GM18499 (cell line): ENCODE measurements around the gene RTP3.

Source experiments
- ATAC-seq: cut with Tn5 transposase; IDR thresholded peaks from one replicate; pipeline ENCODE4 v1.9.1; 2021; ENCODE audit warnings: moderate number of reproducible peaks; ENCODE audit not compliant: insufficient read depth, unreplicated experiment

The RTP3 gene

DNA sequence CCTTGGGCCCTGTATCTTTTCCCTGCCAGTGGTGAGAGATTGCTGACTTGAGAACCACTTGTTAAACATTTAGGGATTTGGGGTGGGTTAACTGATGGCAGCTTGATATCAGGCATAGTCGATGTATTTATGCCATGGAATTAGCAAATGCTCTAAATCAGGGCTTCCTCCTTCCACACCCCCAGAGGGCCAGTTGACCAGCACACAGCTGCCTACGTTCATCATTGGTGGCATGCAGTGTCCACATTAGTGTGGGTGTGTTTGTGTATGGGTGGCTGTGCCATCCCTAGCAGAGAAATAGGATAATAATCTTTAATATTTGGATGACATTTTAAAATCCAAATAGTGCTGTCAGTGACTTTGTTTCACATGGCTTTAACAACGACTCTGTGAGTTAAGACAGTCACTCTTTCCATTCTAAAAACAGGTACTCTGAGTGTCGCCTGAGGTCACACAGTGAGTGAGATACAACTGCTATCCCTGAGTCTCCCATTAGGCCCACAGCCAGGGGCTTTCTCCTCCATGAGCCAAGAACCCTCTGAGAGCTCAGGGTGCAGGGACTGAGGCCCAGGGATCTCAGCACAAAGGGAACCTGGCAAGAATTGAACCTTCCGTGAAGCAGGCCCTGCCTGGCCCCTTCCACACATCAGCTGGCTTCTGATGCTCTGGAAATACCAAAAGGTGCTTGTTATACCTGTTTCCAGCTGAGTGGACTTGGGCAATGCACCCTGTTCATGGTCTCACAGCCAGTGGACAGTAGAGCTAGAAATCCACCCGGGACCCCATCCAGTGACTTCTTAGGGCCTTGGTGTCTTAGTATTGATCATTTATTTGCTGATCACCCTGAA, 28.8 kb upstream of the RTP3 start:
- no peak for ATAC-seq

DNA sequence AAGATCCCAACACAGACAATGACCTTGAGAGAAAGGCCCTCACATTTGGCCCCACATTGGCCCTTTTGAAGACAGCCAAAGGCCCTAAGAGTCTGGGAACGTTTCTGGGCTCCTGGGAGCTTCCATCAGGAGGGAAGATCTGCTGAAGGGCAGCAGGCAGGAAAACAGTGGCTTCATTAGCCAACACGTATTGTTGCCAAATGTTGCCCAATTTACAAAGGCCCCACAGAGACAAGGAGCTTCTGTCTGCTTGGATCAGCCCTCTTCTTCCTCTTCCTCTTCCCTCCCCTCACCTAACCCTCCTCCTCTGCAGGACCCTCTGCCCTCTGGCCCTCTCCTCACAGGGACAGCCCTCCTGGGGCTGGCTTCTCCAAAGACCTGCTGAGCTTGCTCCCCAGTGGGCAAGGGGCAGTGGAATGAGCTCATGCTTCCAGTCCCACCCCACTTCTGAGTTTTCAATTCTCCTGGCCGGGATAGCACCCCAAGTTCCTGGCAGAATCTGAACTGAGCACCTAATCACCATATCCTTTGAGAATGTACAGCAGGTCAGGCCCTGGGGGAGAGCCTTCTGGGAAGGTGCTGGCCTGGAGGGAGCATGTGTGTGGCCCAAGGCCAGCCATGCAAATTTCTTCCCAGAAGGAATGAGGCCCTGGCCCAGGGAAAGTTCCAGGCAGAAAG, 28.0 kb upstream of the RTP3 start:
- ATAC-seq: no peak

DNA sequence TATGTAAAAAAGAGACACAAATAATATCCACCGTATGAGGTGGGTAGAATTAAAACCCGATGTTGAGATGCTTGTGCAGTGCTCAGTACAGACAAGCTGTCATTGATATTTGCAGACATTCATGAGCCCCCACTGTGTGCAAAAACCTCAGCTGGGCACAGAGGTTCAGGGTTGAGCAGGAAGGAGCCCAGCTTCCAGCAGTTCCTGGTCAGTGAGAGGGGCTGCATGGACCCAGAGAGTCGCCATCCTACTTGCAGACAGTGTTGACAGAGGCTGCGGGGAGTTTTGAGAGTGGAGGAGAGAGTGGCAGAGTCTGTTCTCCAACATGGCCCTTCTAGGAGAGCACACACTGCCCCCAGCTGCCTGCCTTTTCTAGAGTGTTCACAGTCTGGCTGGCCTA, 26.9 kb upstream of the RTP3 start:
- no peak for ATAC-seq

DNA sequence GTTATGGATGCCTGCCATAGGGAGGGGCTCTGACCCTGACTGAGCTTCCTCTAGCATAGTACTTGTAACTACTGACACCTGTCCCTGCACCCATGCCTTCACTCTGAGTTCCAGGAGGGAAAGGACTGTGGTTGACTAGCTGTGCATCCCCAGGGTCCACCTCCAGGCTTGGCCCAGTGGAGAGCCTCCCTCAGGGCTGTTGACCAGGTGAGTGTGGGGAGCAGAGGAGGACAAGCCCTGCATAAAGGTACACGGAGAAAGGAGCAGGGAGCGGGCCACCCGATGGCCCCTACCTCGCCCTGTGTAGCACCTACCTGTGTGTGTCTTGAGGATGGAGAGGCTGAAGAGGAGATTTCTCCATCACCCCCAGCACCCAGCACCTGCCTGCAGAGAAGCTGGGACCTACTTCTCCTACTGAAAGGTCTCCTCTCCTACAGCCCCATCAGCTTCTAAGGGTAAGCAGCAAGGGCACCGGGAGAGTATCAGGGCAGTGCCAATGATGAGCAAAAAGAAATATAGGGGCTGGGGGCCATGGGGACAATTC, 26.3 kb upstream of the RTP3 start:
- no peak for ATAC-seq

DNA sequence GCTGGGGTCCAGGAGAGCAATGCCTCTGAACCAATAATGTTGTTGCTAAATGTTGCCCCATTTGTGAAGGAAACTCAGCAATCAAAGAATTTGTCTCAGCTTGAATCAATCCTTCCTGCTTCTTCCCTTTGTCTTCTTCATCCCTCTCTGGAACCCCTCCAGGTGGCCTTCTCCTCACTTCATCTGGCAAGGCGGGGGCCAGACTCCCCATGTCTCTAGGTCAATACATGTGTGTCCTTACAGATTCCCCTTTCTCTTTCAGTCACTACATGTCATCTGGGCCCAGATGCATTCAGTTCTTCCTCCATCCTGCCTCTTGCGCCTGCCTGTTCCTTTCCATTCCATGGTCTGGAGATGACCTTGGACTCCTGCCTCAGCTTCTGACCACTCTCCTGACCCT, 25.0 kb upstream of the RTP3 start:
- no peak for ATAC-seq

DNA sequence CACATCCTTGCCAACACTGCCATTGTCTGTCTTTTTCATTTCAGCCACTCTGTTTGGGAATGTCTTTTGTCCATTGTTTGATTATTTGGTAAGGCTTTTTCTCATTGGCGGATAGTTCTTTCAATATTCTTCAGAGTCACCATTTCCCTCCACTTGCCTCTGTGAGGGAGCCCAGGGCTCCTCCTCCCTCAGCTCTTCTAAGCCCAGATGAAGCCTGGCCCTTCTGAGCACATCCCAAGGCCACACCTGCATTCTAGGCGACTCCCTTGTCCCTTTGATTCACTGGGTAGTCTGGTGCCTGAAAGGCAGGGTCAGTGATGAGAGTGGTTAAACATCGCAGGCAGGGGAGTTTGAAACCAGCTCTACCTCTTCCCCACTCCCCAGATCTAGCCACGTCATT, 20.6 kb upstream of the RTP3 start:
- no peak for ATAC-seq

DNA sequence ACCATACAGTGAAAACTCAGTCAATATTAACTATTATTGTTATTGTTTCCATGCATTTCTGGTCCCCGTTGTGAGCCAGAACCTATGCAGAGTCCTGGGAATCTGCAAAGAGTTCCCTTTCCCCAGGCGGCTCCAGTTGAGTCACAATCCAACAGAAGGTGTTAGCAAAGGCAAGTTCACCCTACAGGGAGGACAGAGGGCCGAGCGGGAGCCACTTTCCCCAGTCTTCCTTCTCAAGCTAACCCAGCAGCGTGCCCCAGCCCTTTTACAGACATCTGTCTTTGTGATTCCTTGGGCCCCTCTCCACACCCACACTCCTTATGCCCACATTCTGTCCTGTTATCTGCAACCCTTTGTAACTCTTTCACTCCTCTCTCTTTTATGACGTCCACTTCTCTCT, 20.0 kb upstream of the RTP3 start:
- ATAC-seq: no peak

DNA sequence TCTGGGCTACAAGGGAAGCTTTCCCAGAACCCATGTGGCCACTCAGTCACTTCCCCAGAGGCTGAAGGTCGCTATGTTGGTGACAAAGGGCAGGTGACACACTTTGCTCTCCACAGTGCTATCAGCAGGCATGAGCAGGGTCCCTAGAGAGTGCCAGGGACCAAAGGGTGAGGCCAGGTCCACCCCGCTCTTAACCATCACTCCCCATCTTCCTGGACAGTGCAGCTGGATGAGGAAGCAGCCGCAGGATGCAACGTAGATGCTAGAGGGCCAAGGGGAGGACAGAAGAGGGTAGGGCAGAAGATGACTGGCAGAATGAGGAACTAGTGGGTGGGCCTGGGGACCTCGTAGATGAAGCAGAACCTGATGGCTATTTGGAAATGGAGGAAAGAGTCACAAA, 19.4 kb upstream of the RTP3 start:
- no peak for ATAC-seq

DNA sequence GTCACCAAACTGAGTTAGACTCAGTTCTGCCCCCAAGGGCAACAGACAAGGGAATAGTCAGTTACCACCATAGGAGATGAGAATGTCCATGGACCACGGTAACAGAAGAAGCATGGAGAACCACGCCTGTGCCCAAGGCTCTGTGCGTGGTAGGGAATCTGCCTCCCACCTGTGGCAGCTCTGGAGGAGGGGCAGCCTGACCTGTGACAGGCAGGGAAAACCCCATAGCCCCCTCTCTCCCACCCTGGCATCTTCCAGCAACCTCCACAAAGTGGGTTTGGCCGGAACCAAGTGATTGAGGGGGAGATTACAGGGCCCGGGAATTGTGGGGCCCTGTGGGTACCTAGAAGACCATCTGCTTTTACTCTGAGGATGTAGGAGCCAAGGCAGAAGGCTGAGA, 18.8 kb upstream of the RTP3 start:
- ATAC-seq: no peak

DNA sequence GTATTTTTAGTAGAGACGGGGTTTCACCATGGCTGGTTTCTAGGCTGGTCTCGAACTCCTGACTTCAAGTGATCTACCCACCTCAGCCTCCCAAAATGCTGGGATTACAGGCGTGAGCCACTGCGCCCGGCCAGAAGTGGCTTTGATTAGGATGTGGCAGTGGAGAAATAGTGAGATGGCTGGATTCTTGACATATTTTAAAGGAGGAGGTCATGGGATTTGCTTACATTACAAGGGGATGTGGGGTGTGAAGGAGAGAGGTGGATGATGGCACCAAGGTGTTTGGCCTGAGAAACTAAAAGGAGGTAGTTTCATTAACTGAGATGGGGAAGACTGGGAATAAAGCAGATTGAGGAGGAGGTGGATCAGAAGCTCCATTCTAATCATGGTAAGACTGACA, 18.1 kb upstream of the RTP3 start:
- no peak for ATAC-seq

DNA sequence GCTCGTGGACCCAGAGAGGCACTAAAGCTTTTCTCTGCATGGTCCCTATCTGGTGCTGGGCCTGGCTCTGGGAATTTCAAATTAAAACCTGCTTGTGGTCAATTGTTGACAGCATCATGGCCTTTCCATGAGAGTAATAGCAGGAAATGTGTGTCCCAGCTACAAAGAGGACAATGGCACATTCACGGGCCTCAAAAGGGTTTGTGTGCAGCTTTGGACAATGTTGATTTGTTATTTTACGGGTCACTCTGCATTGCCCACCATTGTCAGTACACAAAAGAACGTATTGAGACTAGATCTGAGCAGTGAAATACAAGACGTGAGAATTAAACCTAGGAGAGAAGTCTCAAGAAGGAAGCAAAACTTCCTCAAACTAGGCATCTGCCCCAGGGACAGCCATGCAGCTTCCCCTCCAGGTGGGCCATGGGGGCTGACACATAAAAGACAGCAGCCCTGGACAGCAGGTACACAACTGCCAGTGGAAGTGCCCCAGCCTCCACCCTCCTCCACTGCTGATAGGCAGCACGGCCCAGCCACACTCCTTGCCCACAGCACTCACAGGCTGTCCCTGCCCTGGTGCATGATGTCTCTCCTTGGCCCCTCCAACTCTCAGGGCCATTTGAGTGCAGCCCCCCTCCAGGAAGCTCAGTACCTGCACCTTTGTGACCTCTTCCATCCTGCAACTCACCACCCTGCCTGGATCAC, 17.1 kb upstream of the RTP3 start:
- no peak for ATAC-seq

DNA sequence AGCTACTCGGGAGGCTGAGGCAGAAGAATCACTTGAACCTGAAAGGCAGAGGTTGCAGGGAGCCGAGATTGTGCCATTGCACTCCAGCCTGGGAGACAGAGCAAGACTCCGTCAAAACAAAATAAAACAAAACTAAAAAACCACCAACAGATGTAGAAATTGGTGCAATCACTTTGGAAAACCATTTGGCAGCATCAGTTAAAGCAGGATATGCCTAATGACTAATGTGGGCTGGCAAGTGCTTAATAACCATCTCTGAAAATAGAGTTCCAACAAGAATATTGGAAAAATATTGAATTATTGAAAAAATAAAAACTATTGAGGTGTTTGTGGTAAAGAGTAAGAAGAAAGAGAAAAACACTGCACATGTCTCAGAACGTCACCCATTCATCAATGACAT, 16.1 kb upstream of the RTP3 start:
- ATAC-seq: no peak

DNA sequence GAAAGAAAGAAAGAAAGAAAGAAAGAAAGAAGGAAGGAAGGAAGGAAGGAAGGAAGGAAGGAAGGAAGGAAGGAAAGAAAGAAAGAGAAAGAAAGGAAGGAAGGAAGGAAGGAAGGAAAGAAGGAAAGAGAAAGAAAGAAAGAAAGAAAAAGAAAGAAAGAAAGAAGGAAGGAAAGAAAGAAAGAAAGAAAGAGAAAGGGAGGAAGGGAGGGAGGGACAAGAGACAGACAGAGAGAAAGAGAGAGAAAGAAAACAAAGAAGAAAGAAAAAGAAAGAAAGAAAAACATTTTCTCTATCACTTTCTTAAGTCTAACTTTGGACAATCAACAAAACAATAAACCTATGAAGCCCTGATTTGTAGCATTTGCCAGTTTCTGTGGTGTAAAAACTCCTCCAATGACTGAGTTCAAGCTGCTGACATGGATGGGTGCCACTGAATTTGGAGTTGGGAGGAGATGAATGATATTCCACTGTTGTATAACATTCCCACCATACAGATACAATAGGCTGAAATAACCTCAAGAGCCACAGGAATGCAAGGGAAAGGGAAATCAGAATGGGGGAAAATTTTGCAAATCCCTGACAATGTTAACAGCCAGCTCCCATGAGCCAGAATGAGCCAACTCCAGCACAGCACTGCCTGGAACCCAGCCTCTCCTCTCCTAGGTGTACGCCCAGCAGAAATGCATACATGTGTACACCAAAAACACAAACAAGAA, 15.0 kb upstream of the RTP3 start:
- no peak for ATAC-seq

DNA sequence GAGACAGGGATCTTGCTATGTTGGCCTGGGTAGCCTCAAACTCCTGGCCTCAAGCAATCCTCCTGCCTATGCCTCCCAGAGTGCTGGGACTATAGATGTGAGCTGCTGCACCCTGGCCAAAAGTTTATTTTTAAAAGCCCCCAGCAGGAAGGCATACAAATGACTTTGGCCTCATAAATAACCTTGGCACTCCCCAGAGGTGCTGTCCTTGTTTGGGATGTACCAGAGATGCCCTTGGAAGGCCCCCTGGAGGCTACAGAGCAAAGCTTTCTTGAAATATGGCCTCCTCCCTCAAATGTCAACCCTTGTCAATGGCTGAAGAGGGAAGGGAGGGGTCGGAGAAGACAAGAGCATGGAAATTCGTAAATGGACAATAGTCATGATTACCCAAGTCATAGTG, 14.0 kb upstream of the RTP3 start:
- ATAC-seq: no peak

DNA sequence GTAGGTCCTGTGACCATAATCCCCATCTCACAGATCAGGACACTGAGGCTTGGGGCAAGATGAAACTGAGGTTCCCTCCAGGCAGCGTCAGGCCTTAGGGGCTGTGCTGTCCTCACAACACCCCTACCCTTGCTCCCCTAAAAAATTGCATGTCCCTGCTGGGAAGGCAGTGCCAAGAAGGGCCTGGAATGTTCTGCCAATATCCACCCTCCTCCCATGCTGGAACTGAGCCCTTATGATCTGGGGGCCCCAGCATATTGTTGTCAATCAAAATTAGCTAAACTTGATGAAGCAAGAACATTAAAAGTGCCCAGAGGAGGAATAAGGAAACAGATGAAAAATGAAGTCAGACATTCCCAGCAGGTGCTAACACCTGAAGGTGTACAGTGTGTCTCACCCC, 13.4 kb upstream of the RTP3 start:
- no peak for ATAC-seq

DNA sequence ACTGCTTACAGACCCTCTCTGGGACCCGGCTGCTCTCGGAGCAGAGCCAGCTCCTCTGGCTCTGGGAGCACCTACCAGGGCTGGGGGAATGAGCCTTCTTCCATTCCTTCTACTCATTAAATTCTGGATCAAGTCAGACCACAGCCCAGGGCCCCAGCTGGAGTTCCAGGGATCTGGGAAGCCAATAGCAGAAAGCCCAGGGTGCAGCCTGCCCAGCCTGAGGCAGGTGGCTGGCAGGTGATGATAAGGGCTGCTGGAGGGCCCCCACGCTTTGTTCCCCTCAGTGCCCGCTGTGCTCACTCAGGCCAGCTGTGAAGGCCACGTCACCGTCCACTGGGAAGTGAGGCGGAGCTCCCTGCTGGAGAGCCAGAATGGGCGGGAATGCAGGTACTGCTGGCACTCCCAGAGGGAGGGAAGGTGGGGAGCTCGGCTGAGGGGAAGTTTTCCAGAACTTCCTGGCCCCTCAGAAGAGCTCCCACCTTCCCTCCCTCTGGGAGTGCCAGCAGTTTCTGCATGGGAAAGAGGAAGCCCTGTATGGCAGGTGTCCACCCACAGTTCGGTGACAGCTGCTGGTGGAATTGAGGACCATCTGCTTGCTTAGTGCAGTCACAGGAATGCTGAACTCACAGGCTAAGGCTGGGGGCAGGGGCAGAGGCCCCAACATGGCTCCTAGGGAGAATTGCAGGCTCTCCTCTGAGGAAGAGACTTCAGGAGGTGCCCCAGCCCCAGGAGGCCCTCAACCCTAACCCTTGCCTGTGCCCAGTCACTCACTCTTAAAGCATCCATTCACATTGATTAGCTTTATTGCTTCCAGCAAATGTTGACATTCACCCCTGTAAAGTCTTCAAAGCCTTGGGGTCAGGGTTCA, 12.6 kb upstream of the RTP3 start:
- no peak for ATAC-seq

DNA sequence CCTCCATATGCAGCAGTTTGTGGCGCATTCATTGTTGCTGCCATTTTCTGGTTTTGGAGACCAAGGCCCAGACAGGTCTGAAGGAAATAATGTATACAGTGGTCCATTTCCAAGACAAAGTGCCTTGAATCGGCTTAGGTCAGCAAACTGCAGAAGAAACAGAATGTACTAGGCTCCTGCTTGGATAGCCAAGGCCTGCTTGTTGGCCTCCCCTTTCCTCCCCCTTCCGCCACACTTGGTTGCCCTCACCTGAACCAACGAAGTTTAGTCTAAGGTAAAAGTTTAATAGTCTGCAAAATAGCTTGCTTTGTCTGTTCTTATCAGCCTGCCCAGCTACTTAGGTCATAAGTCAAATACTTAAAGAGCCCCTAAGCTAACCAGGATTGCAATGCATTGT, 12.0 kb upstream of the RTP3 start:
- no peak for ATAC-seq

DNA sequence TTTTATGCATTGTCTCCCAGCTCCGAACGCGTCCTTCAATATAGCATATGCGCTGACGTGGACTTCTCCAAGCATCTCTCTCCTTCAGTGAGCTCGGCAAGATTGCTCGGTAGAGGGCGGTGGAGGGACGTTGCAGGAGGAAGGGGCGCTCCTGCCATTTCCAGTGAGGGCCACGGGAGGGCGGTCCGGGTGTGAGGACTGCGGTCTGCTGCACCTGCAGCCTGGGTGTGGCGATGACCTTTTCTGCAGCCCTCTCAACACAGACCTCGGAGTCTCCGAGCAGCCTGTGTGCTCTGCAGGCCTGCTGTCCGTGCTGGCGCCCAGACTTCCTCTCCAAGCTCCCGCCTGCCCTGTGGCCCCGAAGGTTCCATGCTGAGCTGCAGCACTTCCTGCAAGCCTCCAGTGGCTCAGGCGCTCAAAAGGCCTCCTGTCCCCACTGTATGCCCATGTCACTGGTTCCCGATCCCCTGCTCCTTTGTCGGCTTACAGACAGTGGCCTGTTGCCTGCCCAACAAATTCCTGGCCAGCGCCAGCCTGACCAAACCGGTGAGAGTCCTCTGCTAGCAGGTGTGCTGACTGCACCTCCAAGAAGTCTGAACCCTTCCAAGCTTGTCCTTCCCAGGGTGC, 8.9 kb upstream of the RTP3 start:
- ATAC-seq: peak; percentile 78

DNA sequence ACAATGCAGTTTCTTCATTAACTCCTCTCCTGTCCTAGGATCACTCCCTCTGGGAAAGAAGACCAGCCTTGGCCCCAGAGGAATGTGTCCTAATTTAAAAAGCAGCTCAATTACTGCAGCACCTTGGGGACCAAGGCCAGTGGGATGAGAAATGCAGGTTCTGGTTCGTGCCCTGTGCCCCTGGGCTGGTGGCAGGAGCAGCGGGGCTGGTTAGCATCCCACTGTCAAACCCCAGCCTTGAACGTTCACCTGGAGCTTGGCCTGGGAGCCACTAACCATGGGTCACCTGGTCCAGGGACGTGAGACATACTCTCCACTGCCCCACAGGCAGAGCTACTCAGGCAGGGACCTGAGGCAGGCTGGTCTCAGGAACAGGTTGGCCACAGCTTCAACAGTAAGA, 8.4 kb upstream of the RTP3 start:
- ATAC-seq: no peak
